K562 (cell line): ENCODE results near the gene HYI. TPM values are rescaled to one million over a fixed set of nuclear protein-coding genes. Genes with fewer than 3 reads are reported as not detected.

Source experiments
- ATAC-seq: fragments of 200-7000 bp; cut with Tn5 transposase; 3 replicates; pipeline ENCODE4 v1.9.1; 2020; ENCODE audit warnings: moderate library complexity
- BruUV-seq: library from RNA; stranded (reverse); fragments of 400-500 nt; replicated peaks from 2 replicates; lab custom pipeline; 2021; lab: Mats Ljungman, UMichigan
- CTCF ChIA-PET: fragments of 300-600 bp; formaldehyde crosslinking; extraction: SDS; loops from one replicate; lab custom pipeline; 2021; ENCODE audit warnings: low intra/inter-chr PET ratio; lab: Yijun Ruan, JAX
- POLR2A ChIA-PET: fragments of 300-600, 350-650 bp; sonication (Branson Sonifier 250); formaldehyde crosslinking; extraction: SDS; loops from one replicate; lab custom pipeline; 2021; ENCODE audit warnings: antibody characterized with exemption, inconsistent platforms; lab: Yijun Ruan, JAX
- DNase-seq, 4 experiments: peaks; one replicate each; pipeline versions ENCODE4 v3.0.0 to v3.0.0-alpha.2; 2011 to 2018; ENCODE audit warnings: low spot score in 3 of 4, mixed read lengths in 3 of 4; ENCODE audit errors: extremely low read depth in 1 of 4
- FAIRE-seq: peaks from 2 replicates; lab custom pipeline; 2011; peaks lifted over from hg19 to GRCh38; lab: Jason Lieb, UNC
- H2AFZ ChIP-seq: 2 replicates; pipeline ENCODE4 v1.6.0; 2011; ENCODE audit warnings: low read depth, low read length, control low read depth, inconsistent platforms
- H3K27ac ChIP-seq: fragments of 200-600 bp; 3 replicates; pipeline ENCODE4 v1.8.0; 2011; ENCODE audit warnings: low read depth, mild to moderate bottlenecking, control low read depth, inconsistent platforms, low read length, moderate library complexity, mixed read lengths; ENCODE audit errors: extremely low read depth
- H3K27me3 ChIP-seq, 2 experiments: fragments of 300-600 bp in 1 of 2; 2 replicates in 1 of 2; 3 replicates in 1 of 2; pipeline versions ENCODE4 v1.6.0 to v1.8.0; 2011; ENCODE audit warnings: inconsistent platforms in 2 of 2, low read length in 2 of 2, mild to moderate bottlenecking in 1 of 2, mixed read lengths in 1 of 2, moderate library complexity in 1 of 2; ENCODE audit not compliant: control insufficient read depth in 2 of 2, insufficient read depth in 2 of 2
- H3K36me3 ChIP-seq: fragments of 300-600 bp; 3 replicates; pipeline ENCODE4 v1.8.0; 2011; ENCODE audit warnings: mild to moderate bottlenecking, low read length, inconsistent platforms; ENCODE audit not compliant: control insufficient read depth, insufficient read depth
- H3K4me1 ChIP-seq, 2 experiments: fragments of 200-600 bp in 1 of 2; replicated peaks in 1 of 2; 2 replicates in 1 of 2; 3 replicates in 1 of 2; pipeline versions ENCODE4 v1.5.1 to v1.8.0; 2011; ENCODE audit warnings: inconsistent platforms in 2 of 2, low read length in 2 of 2, mild to moderate bottlenecking in 1 of 2, mixed read lengths in 1 of 2, moderate library complexity in 1 of 2; ENCODE audit not compliant: control insufficient read depth in 2 of 2, insufficient read depth in 2 of 2
- H3K4me2 ChIP-seq: 2 replicates; pipeline ENCODE4 v1.6.1; 2011; ENCODE audit warnings: low read length, control low read depth, inconsistent platforms, mixed read lengths; ENCODE audit not compliant: insufficient read depth
- H3K4me3 ChIP-seq: fragments of 200-600 bp; sonication (generic), shearing (Covaris generic); 2 replicates; pipeline ENCODE4 v1.5.1; 2016; ENCODE audit warnings: control low read depth, inconsistent platforms
- H3K79me2 ChIP-seq: fragments of 200-600 bp; 3 replicates; pipeline ENCODE4 v1.8.0; 2011; ENCODE audit warnings: low read length, inconsistent platforms; ENCODE audit not compliant: control insufficient read depth, insufficient read depth
- H3K9ac ChIP-seq, 2 experiments: 2 replicates each; pipeline versions ENCODE4 v1.6.0 to v1.6.1; 2011; ENCODE audit warnings: low read depth in 2 of 2, low read length in 2 of 2, control low read depth in 1 of 2, inconsistent platforms in 1 of 2, mild to moderate bottlenecking in 1 of 2, mixed read lengths in 1 of 2; ENCODE audit not compliant: insufficient read depth in 1 of 2
- H3K9me1 ChIP-seq: one replicate; pipeline ENCODE4 v1.6.0; 2011; ENCODE audit warnings: inconsistent platforms, mild to moderate bottlenecking, low read length, moderate library complexity; ENCODE audit not compliant: control insufficient read depth, insufficient read depth
- H3K9me3 ChIP-seq: replicated peaks from 2 replicates; pipeline ENCODE4 v1.5.1; 2011; ENCODE audit warnings: low read depth, low read length, inconsistent platforms; ENCODE audit not compliant: control insufficient read depth, insufficient read depth
- H4K20me1 ChIP-seq: replicated peaks from 2 replicates; pipeline ENCODE4 v1.6.1; 2011; ENCODE audit warnings: low read length, inconsistent platforms, mixed read lengths; ENCODE audit not compliant: control insufficient read depth, insufficient read depth
- E2F5 ChIP-seq: sonication (generic); formaldehyde crosslinking; IDR thresholded peaks from 2 replicates; pipeline ENCODE4 v1.8.0; 2022; ENCODE audit warnings: mild to moderate bottlenecking, missing genetic modification reagents
- EZH2 ChIP-seq: IDR thresholded peaks from 2 replicates; pipeline ENCODE4 v1.6.1; 2012; ENCODE audit warnings: low read depth, mild to moderate bottlenecking, inconsistent platforms, low read length, borderline replicate concordance
- NFIC ChIP-seq: fragments of 450-650 bp; IDR thresholded peaks from 2 replicates; pipeline ENCODE4 v1.6.1; 2017; ENCODE audit warnings: mild to moderate bottlenecking, inconsistent platforms
- ZNF24 ChIP-seq: fragments of 450-650 bp; IDR thresholded peaks from 2 replicates; pipeline ENCODE4 v1.6.1; 2016
- WGBS: fragments of 100-300 bp; shearing (Covaris generic); methylation state at CpG from one replicate; pipeline ENCODE4 v1.1.6; 2016; ENCODE audit warnings: low coverage, mixed read lengths; ENCODE audit not compliant: insufficient coverage; ENCODE audit errors: missing lambda C conversion rate; 5-methylcytosine and 5-hydroxymethylcytosine counted together
- in situ Hi-C: fragments of 300-500 bp; cut with MboI; formaldehyde crosslinking; loops from 4 replicates; pipeline ENCODE4 v1.15.0; 2018; ENCODE audit warnings: inconsistent platforms, mixed read lengths
- intact Hi-C: fragments of 100-400 bp; cut with micrococcal nuclease; formaldehyde crosslinking; loops from 2 replicates; pipeline ENCODE4 v1.14.2; 2022
- polyA plus RNA-seq, 8 experiments: library from polyadenylated mRNA; depleted of rRNA in 4 of 8; stranded (reverse) in 5 of 8; unstranded in 3 of 8; fragments of >200 nt; fragmentation: Nextera tagmentation in 2 of 8; fragmentation: Illumina TruSeq in 1 of 8; extraction: Ambion mirVana in 2 of 8; extraction: Trizol in 1 of 8; gene quantifications; 2 replicates each; pipeline versions ENCODE4 v1.2.1 to v1.2.3, GENCODE V29; 2011 to 2014; ENCODE audit warnings: inconsistent platforms in 1 of 8, missing spikeins in 1 of 8
- total RNA-seq, 7 experiments: library from RNA; depleted of rRNA in 6 of 7; stranded (reverse); fragments of >200 nt in 6 of 7; fragmentation: Illumina TruSeq in 2 of 7; extraction: Trizol in 2 of 7; gene quantifications; 2 replicates each; pipeline versions ENCODE4 v1.2.1 to v1.2.3, GENCODE V29; 2011 to 2021; ENCODE audit warnings: low replicate concordance in 1 of 7

The HYI gene
- total and polyA plus RNA-seq, 9 of the 15 experiments (the other 6 are each of a cell fraction or from before 2014, with no cell fraction given) = 0.04 to 4.1 (median 1.4) TPM; not detected in 1

- Histone ChIP-seq H3K4me2 (no peak overlapping the region), H3K27me3 (no peaks in the 10 kb centered on the region), H3K27ac (no peak overlapping the region), H3K36me3 (peaks cover 64% of the 10 kb centered on the region; the same call in 2 of the 3 replicates), H3K9me1 (peaks cover 5% of the 10 kb centered on the region), H3K9ac (no peak overlapping the region), H2AFZ (no peak overlapping the region), H3K79me2 (no peaks in the 10 kb centered on the region), H3K4me1 (no peaks in the 10 kb centered on the region; a peak in 1 of 5 replicates), H4K20me1 (no peaks in the 10 kb centered on the region; the same call in 1 of the 2 replicates), H3K4me3 (no peak overlapping the region), H3K9me3 (no peaks in the 10 kb centered on the region)
- ATAC-seq = no peak
- CTCF ChIA-PET = no interaction called here
- TF ChIP-seq E2F5 (CRISPR knock-in tag) (no peak), EZH2 (no peak), NFIC (peak; percentile 69), ZNF24 (0 out of 2 replicates have a peak, but pooled peaks have one; percentile 52)
- in situ Hi-C loops (loop anchor here (10.0 kb wide), 1 partner anchor 515 kb away; no protein-coding TSS in a partner anchor), intact Hi-C loops (no loop called here)
- POLR2A ChIA-PET = interaction anchor here (1.0 to 1.1 kb wide), 2 partner anchors 16 to 35 kb away, joined by 3 read pairs; no protein-coding TSS in a partner anchor
- no TSS peak for BruUV-seq
- no peak for DNase-seq
- WGBS = 91% methylated on average over 13 of the region's 13 CpGs
- FAIRE-seq = no peak
Measured at GRCh38 chr1:43419627-43420425, 33.9 kb downstream of the HYI start.
